Measurements from ENCODE around the gene ICA1L.
"Not testable (repeated sequence)": the region's sequence is repeated elsewhere in the genome, so short reads cannot be mapped to it uniquely, and the experiment has no call there.

Gene ICA1L

DNA sequence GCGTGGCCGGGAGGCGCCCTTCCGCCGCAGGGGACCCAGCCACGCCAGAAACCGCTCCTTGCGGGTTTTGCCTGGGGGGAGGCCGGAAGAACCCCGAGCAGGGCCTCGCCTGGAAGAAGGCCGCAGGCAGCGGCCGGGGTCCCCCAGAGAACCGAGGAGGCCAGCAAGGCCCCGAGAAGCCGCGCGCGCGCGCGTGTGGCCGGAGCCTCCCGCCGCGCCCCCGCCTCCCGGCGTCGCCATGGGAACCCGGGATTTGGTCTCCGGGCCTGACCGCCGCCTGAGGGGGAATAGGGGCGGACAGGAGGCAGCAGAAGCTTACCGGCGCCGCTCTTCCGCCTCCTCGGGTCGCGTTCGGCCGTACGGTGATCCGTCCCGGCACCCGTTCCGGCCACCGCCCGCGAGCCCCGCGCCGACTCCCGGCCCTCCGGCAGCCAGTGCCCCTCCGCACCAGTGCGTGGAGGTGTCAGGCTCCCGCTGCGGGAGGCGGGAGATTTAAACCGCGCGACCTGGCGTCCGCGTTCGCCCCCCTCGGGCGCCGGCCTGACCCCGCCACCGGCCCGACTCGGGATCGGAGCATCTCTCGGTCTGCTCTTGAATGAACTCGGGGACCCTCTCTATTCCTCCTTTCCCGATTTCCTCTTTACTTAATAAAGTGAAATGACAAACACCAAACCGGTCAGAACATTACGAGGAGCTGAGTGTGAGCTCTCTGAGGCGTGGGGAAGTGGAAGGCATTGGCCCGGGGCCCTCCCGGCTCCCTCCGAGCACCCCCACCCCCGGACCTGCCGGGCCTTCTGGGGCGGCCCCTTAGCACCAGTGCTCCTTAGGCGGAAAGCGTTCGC lies at the start of gene ICA1L:
Gene ICA1L (minus strand): TSS at position 467 of the 842 bp plus-strand sequence. CDS start 42,757 bp downstream, outside the sequence.
- TF ChIP-seq CTBP1 (IDR thresholded peaks at IDR 0.05; ENCODE audit: borderline replicate concordance), result no peak
- TF ChIP-seq L3MBTL2 (conservative IDR thresholded peaks at IDR 0.05), result peak; percentile 26; the same call in 1 of the 2 replicates
- TF ChIP-seq LEF1 (IDR thresholded peaks at IDR 0.05; ENCODE audit: borderline replicate concordance), result 0 out of 2 replicates have a peak, but pooled peaks have one; percentile 13
- TF ChIP-seq TARDBP (IDR thresholded peaks at IDR 0.05), result no peak
- POLR2A ChIA-PET, result interaction anchor here (1.2 to 2.1 kb wide), 3 partner anchors 40 to 283 kb away, joined by 3 to 6 read pairs (median 3); partner anchors contain the start of genes CARF and WDR12
- CTCF ChIA-PET, result interaction anchor here (0.6 to 1.2 kb wide), 3 partner anchors 17 to 362 kb away, joined by 4 to 5 read pairs (median 4); no protein-coding TSS in a partner anchor
- DNase-seq (ENCODE audit: extremely low spot score), result peak; percentile 66

DNA sequence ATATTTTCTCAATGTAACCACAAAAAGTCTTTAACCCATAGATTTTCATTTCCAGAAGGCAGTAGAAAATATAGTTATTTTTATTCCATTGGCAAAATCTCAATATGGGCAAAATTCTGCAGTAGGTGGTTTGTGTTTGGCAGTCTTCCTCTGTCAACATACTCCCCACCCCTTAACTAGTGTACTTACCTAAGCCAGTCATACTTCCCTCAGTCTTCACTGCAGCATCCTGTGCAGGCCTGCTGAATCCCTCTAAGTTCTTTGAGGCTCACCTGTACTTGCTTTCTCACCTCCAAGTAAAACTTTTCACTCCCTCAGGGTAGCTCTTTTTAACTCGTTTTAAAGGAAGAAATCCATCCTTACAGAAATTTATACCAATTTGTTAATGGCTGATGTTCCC lies 47.3 kb upstream of the ICA1L start:
- no peak for TF ChIP-seq FOXA1 (IDR thresholded peaks at IDR 0.05)
- no peak for TF ChIP-seq FOXM1 (IDR thresholded peaks at IDR 0.05; ENCODE audit: borderline replicate concordance)
- TF ChIP-seq, protein P1, sequence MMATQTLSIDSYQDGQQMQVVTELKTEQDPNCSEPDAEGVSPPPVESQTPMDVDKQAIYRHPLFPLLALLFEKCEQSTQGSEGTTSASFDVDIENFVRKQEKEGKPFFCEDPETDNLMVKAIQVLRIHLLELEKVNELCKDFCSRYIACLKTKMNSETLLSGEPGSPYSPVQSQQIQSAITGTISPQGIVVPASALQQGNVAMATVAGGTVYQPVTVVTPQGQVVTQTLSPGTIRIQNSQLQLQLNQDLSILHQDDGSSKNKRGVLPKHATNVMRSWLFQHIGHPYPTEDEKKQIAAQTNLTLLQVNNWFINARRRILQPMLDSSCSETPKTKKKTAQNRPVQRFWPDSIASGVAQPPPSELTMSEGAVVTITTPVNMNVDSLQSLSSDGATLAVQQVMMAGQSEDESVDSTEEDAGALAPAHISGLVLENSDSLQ (IDR thresholded peaks at IDR 0.05), result no peak
- no peak for TF ChIP-seq SP1 (IDR thresholded peaks at IDR 0.05)
- TF ChIP-seq FOXK2 (IDR thresholded peaks at IDR 0.05), result no peak
- TF ChIP-seq LEF1 (IDR thresholded peaks at IDR 0.05; ENCODE audit: borderline replicate concordance), result no peak
- TF ChIP-seq SUZ12 (IDR thresholded peaks at IDR 0.05), result no peak
- TF ChIP-seq ZNF384 (IDR thresholded peaks at IDR 0.05), result no peak
- TF ChIP-seq ARNT (IDR thresholded peaks at IDR 0.05), result no peak
- TF ChIP-seq NFRKB (IDR thresholded peaks at IDR 0.05), result no peak
- TF ChIP-seq CTBP1 (IDR thresholded peaks at IDR 0.05; ENCODE audit: borderline replicate concordance), result no peak
- no peak for TF ChIP-seq HDGF (IDR thresholded peaks at IDR 0.05; ENCODE audit: borderline replicate concordance)
- no peak for TF ChIP-seq BHLHE40 (IDR thresholded peaks at IDR 0.05; ENCODE audit: borderline replicate concordance)
- TF ChIP-seq L3MBTL2 (conservative IDR thresholded peaks at IDR 0.05), result no peak
- no peak for TF ChIP-seq ELF4 (IDR thresholded peaks at IDR 0.05)
- no peak for TF ChIP-seq TARDBP (IDR thresholded peaks at IDR 0.05)
- DNase-seq (ENCODE audit: extremely low spot score), result no peak
- ChIA-PET POLR2A (no interaction called here), CTCF (interaction anchor here (0.6 kb wide), 1 partner anchor 171 kb away, joined by 4 read pairs; no protein-coding TSS in a partner anchor)

DNA sequence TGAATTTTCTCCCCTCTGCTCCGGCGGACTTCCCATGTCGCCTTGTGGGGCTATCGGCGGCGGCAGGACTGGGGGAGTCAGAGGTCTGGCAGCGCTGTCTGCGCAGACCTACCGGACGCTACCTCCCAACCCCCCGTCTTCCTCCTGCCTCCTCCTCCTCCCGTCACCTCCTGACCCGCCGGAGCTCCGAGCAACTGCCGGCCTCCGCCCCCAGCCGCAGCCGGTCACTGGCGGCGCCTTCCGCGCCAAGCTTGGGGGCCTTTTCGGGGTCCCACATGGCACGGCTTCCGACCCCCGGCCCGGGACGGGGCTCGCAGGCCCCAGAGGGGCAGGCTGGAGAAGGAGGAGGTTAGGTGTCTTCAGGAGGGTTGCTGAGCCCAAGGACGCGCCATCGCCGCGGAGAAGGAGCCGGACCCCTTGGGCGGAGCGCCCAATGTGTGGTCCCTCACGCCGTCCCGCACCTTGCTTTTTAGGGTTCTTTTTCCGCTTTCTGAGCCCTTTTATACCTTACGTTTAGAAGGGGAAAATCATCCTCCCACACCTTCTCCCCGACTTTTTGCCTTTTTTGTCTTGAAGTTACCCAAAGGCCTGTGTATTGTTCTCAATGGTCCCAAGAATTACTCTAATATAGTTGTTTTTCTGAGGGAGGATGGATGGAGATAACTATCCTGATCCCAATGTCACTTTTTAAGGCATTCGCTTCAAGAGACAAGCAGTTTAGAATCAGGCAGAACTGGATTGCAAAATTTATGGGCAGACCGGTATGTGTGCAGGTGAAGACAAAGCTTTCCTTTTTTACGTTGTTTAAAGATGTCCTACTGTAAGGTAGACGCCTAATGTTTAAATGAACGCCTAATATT lies 41.0 kb upstream of the ICA1L start:
- POLR2A ChIA-PET, result interaction anchor here (1.2 to 1.9 kb wide), 2 partner anchors 41 to 326 kb away, joined by 5 to 6 read pairs; partner anchors contain the start of genes CYP20A1 and ICA1L
- DNase-seq (ENCODE audit: extremely low spot score); CTCF ChIA-PET: not testable (repeated sequence)

DNA sequence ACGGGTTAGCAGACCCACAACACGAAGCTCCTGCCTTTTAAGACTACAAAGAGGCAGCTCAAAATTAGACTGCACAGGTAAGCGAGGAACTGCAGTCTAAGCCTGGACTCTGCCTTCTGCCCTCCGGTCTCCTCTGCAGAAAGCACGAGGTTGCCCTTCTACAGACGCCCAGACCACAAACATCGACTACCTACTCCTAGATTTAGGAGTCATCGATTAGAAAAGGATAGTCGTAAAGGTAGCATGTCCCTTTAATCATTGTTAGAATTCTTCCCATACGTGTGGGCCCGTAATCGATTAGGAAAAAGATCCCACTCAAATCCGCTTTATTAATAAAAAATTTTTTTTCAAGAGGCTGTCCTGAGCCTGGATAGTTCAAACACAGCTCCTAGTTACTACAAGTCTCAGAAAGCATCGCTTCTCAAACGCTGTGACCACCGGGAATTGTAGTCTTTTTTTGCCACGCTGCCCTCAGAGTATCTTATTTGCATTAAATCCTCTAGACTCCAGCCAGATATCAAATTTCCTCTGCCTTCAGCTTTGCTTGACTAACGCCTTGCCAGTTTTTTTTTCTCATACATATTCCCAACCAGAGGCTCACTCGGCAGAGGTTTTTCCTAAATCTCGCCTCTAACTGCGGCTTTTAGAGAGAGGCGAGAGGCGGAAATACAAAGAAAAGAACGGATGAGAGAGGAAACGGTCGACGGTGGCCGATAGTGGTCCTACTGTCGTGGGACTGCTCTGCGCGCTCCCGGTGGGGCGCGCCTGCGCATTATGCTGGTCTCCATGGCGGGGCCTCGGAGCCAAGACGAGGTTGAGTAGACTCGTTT lies 40.2 kb upstream of the ICA1L start, which contains the start of the genes CARF and WDR12:
Gene CARF (plus strand): TSS at position 764 of the 830 bp plus-strand sequence. CDS start 29,628 bp downstream, outside the sequence.
Gene WDR12 (minus strand): TSS at position 162 of the 830 bp plus-strand sequence. CDS start 197 bp downstream, outside the sequence.
- peak; percentile 88 for DNase-seq (ENCODE audit: extremely low spot score)
- ChIA-PET CTCF (no interaction called here), POLR2A (interaction anchor here (0.7 to 1.9 kb wide), 5 partner anchors 37 to 327 kb away, joined by 3 to 6 read pairs (median 3); partner anchors contain the start of genes CYP20A1 and ICA1L)
- TF ChIP-seq L3MBTL2 (conservative IDR thresholded peaks at IDR 0.05), result peak; percentile 90
- no peak for TF ChIP-seq ARNT (IDR thresholded peaks at IDR 0.05)

DNA sequence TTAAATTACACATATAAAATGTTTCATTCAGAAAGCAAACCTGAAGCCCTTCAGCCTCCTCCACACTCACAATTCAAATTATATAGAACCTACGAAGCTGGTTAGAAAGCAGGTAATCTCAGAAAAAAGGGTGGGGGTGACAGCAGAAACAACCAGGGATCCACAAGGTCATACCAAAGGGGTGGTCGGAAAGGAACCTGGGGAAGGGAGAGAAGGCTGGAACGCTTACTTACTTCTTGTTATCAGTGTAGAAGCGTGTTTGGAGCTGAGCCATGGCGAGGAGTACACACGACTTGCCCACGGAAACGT lies 39.6 kb upstream of the ICA1L start:
- DNase-seq (ENCODE audit: extremely low spot score), result no peak
- ChIA-PET POLR2A (interaction anchor here (0.7 to 1.9 kb wide), 6 partner anchors 37 to 327 kb away, joined by 3 to 6 read pairs (median 4); partner anchors contain the start of genes CYP20A1, ICA1L and NBEAL1), CTCF (no interaction called here)
- TF ChIP-seq BHLHE40 (IDR thresholded peaks at IDR 0.05; ENCODE audit: borderline replicate concordance) (no peak), ZNF384 (IDR thresholded peaks at IDR 0.05) (no peak), FOXM1 (IDR thresholded peaks at IDR 0.05; ENCODE audit: borderline replicate concordance) (no peak), LEF1 (IDR thresholded peaks at IDR 0.05; ENCODE audit: borderline replicate concordance) (no peak), SP1 (IDR thresholded peaks at IDR 0.05) (no peak), TARDBP (IDR thresholded peaks at IDR 0.05) (no peak), SUZ12 (IDR thresholded peaks at IDR 0.05) (no peak), ARNT (IDR thresholded peaks at IDR 0.05) (no peak)

DNA sequence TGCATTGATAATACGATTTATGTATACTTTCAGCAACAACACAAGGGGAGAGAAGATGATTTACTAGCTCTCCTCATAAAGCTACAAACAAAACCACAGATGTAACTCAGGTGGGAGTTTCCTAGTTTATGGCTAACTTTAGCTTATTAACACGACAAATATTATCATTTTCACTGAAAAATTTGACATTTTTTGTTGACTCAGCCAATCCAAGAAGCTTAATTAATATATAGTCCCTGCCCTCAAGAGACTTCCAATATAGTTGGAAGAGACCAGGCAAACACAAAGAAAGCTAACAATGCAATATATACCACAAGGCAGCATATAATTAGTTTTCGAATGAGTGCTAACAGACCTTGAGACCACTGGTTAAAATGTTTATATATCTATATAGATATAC lies 39.1 kb upstream of the ICA1L start:
- CTCF ChIA-PET, result interaction anchor here (0.9 kb wide), 1 partner anchor 905 kb away, joined by 4 read pairs; no protein-coding TSS in a partner anchor
- TF ChIP-seq ZNF384 (IDR thresholded peaks at IDR 0.05) (no peak), SUZ12 (IDR thresholded peaks at IDR 0.05) (no peak), HDGF (IDR thresholded peaks at IDR 0.05; ENCODE audit: borderline replicate concordance) (no peak), CTBP1 (IDR thresholded peaks at IDR 0.05; ENCODE audit: borderline replicate concordance) (no peak), FOXK2 (IDR thresholded peaks at IDR 0.05) (no peak), LEF1 (IDR thresholded peaks at IDR 0.05; ENCODE audit: borderline replicate concordance) (no peak), ELF4 (IDR thresholded peaks at IDR 0.05) (no peak), L3MBTL2 (conservative IDR thresholded peaks at IDR 0.05) (no peak), BHLHE40 (IDR thresholded peaks at IDR 0.05; ENCODE audit: borderline replicate concordance) (no peak)
- TF ChIP-seq, protein P1 (IDR thresholded peaks at IDR 0.05), result no peak
- no peak for DNase-seq (ENCODE audit: extremely low spot score)
- POLR2A ChIA-PET, result interaction anchor here (0.7 to 1.9 kb wide), 4 partner anchors 37 to 328 kb away, joined by 3 to 5 read pairs (median 4); partner anchors contain the start of genes CYP20A1 and NBEAL1

DNA sequence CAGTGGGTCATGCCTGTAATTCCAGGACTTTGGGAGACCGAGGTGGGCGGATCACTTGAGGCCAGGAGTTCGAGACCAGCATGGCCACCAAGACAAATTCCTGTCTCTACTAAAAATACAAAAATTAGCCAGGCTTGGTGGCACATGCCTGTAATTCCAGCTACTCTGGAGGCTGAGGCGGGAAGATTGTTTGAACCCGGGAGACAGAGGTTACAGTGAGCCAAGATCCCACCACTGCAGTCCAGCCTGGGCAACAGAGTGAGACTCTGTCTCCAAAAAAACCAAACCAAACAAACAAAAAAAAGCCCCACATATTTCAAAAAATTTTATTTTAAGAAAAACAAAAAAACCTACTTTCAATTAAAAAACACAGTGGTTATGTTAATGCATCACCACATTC lies 38.7 kb upstream of the ICA1L start:
- ChIA-PET POLR2A (interaction anchor here (1.0 to 1.6 kb wide), 2 partner anchors 36 to 104 kb away, joined by 3 to 4 read pairs; partner anchors contain the start of gene NBEAL1), CTCF (interaction anchor here (0.9 kb wide), 1 partner anchor 905 kb away, joined by 4 read pairs; no protein-coding TSS in a partner anchor)
- DNase-seq (ENCODE audit: extremely low spot score), result not testable (repeated sequence)

All from HEK293T (cell line).